Measurements from ENCODE around the gene OR52E4. TPM values are rescaled to one million over a fixed set of nuclear protein-coding genes. Genes with fewer than 3 reads are reported as not detected.

The OR52E4 gene
- total RNA-seq, 1 experiment from 2014 or later, result not detected

- no peaks in the 10 kb centered on the region for H3K36me3 ChIP-seq (ENCODE audit: control insufficient read depth, insufficient read depth, low read length)
- no peak for DNase-seq
- BruUV-seq (replicated peaks), result no TSS peak
- Mint-ChIP-seq H3K9me3 (ENCODE audit: unreplicated experiment) (peaks cover 9% of the 10 kb centered on the region), H3K36me3 (ENCODE audit: insufficient read depth, unreplicated experiment) (no peaks in the 10 kb centered on the region), H3K27ac (ENCODE audit: unreplicated experiment) (no peak overlapping the region), H3K4me3 (ENCODE audit: unreplicated experiment) (no peak overlapping the region), H3K4me1 (ENCODE audit: low read depth, unreplicated experiment) (no peaks in the 10 kb centered on the region), H3K27me3 (ENCODE audit: insufficient read depth, unreplicated experiment) (peaks cover 8% of the 10 kb centered on the region)
- CTCF ChIA-PET, result no interaction called here
- POLR2A ChIA-PET, result no interaction called here
- H3K9me3 ChIP-seq, result no peaks in the 10 kb centered on the region
- no peak overlapping the region for H3K4me3 ChIP-seq (ENCODE audit: low read depth, low read length)
- intact Hi-C loops (cut with micrococcal nuclease; ENCODE audit: unreplicated experiment), result no loop called here
- no peaks in the 10 kb centered on the region for H3K4me1 ChIP-seq
- no peak for TF ChIP-seq CTCF (IDR thresholded peaks at IDR 0.05; ENCODE audit: insufficient read depth in 1 of 2, low read depth in 1 of 2, low read length in 1 of 2, severe bottlenecking in 1 of 2, unreplicated experiment in 1 of 2)
- H3K27me3 ChIP-seq (replicated peaks; ENCODE audit: control insufficient read depth, insufficient read depth, low read length), result no peaks in the 10 kb centered on the region
Measured at GRCh38 chr11:5922749-5923426, 42.5 kb downstream of the OR52E4 start.

DNA sequence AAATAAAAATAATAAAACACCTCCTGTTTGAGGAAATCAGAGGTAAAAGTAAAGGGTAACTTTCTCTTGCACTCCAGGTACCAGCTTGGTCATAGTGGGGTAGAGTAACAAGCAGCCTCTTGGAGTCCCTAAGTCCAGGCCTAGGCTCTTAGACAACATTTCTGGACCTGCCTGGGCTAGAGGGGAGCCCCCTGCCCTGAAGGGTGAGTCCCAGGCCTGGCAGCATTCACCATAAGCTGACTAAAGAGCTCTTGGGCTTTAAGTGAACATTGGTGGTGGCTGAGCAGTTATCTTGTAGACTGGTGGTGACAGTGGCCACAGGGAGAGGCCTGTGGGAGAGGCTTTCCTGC lies 43.0 kb downstream of the OR52E4 start:
- Histone ChIP-seq H3K36me3 (ENCODE audit: control insufficient read depth, insufficient read depth, low read length) (no peaks in the 10 kb centered on the region), H3K9me3 (no peaks in the 10 kb centered on the region), H3K4me1 (no peaks in the 10 kb centered on the region), H3K27me3 (replicated peaks; ENCODE audit: control insufficient read depth, insufficient read depth, low read length) (no peaks in the 10 kb centered on the region), H3K4me3 (ENCODE audit: low read depth, low read length) (no peak overlapping the region)
- no TSS peak for BruUV-seq (replicated peaks)
- no peak for DNase-seq
- H3K9me3 Mint-ChIP-seq (ENCODE audit: unreplicated experiment), result peaks cover 14% of the 10 kb centered on the region
- POLR2A ChIA-PET, result no interaction called here
- no peak overlapping the region for H3K4me3 Mint-ChIP-seq (ENCODE audit: unreplicated experiment)
- peaks cover 8% of the 10 kb centered on the region for H3K27me3 Mint-ChIP-seq (ENCODE audit: insufficient read depth, unreplicated experiment)
- CTCF ChIA-PET, result no interaction called here
- intact Hi-C loops (cut with micrococcal nuclease; ENCODE audit: unreplicated experiment), result no loop called here
- no peak overlapping the region for H3K27ac Mint-ChIP-seq (ENCODE audit: unreplicated experiment)
- H3K36me3 Mint-ChIP-seq (ENCODE audit: insufficient read depth, unreplicated experiment), result no peaks in the 10 kb centered on the region
- no peak for TF ChIP-seq CTCF (IDR thresholded peaks at IDR 0.05; ENCODE audit: insufficient read depth in 1 of 2, low read depth in 1 of 2, low read length in 1 of 2, severe bottlenecking in 1 of 2, unreplicated experiment in 1 of 2)
- no peaks in the 10 kb centered on the region for H3K4me1 Mint-ChIP-seq (ENCODE audit: low read depth, unreplicated experiment)

GRCh38 chr11:5923794-5924193 lies 43.4 kb downstream of the OR52E4 start:
- Mint-ChIP-seq H3K4me1 (ENCODE audit: low read depth, unreplicated experiment) (no peaks in the 10 kb centered on the region), H3K27me3 (ENCODE audit: insufficient read depth, unreplicated experiment) (peaks cover 4% of the 10 kb centered on the region), H3K9me3 (ENCODE audit: unreplicated experiment) (peaks cover 18% of the 10 kb centered on the region), H3K27ac (ENCODE audit: unreplicated experiment) (no peak overlapping the region), H3K36me3 (ENCODE audit: insufficient read depth, unreplicated experiment) (no peaks in the 10 kb centered on the region), H3K4me3 (ENCODE audit: unreplicated experiment) (no peak overlapping the region)
- Histone ChIP-seq H3K4me3 (ENCODE audit: low read depth, low read length) (no peak overlapping the region), H3K27me3 (replicated peaks; ENCODE audit: control insufficient read depth, insufficient read depth, low read length) (no peaks in the 10 kb centered on the region), H3K4me1 (no peaks in the 10 kb centered on the region), H3K9me3 (no peaks in the 10 kb centered on the region), H3K36me3 (ENCODE audit: control insufficient read depth, insufficient read depth, low read length) (no peaks in the 10 kb centered on the region)
- POLR2A ChIA-PET, result no interaction called here
- no TSS peak for BruUV-seq (replicated peaks)
- CTCF ChIA-PET, result no interaction called here
- intact Hi-C loops (cut with micrococcal nuclease; ENCODE audit: unreplicated experiment), result no loop called here
- no peak for DNase-seq
- TF ChIP-seq CTCF (IDR thresholded peaks at IDR 0.05; ENCODE audit: insufficient read depth in 1 of 2, low read depth in 1 of 2, low read length in 1 of 2, severe bottlenecking in 1 of 2, unreplicated experiment in 1 of 2), result no peak
